ENCODE measurements around the gene ANGPTL2.

ANGPTL2 gene

DNA sequence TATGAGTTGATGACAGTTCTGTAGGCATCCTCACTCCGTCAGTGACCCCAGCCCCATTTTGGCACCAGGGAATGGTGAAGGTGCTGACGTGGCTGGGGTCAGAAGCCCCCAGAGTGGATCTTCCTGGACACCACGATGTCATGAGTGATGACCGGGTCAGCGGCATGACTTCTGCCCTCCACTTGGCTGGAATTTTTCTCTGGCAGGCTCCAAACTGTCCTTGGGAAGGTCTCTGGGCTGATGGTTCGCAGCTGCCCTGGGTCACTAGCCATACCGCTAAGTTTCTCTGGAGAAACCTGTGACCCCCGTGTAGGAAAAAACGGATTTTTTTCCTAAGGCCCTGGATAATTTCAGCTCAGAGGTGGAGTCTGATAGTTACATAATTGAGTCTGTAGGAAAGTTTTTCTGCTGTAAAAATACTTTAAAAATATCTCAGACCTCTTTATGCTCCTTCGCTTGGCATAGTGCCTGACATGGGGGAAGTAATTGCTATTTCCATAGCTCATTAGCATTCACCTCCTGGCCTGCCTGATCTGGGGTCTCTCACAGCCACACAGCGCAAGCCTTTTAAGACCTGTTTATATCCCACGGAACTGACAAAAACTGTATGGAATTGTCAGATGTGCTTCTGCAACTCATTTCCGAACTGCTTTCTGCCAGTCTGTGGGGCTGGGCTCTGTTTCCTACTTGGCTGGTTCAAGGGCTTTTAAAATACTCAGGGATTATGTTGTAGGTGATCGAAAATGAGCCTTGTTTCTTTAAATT lies 69.2 kb downstream of the ANGPTL2 start:
- no peak overlapping the region for H2AFZ ChIP-seq (ENCODE audit: low read length)
- H3K9ac ChIP-seq (ENCODE audit: low read length) = no peak overlapping the region
- no peaks in the 10 kb centered on the region for H3K4me1 ChIP-seq (ENCODE audit: insufficient read depth, low read length, severe bottlenecking)
- no peak for TF ChIP-seq EZH2 (IDR thresholded peaks at IDR 0.05; ENCODE audit: borderline replicate concordance, low read length)
- TF ChIP-seq, protein P1, sequence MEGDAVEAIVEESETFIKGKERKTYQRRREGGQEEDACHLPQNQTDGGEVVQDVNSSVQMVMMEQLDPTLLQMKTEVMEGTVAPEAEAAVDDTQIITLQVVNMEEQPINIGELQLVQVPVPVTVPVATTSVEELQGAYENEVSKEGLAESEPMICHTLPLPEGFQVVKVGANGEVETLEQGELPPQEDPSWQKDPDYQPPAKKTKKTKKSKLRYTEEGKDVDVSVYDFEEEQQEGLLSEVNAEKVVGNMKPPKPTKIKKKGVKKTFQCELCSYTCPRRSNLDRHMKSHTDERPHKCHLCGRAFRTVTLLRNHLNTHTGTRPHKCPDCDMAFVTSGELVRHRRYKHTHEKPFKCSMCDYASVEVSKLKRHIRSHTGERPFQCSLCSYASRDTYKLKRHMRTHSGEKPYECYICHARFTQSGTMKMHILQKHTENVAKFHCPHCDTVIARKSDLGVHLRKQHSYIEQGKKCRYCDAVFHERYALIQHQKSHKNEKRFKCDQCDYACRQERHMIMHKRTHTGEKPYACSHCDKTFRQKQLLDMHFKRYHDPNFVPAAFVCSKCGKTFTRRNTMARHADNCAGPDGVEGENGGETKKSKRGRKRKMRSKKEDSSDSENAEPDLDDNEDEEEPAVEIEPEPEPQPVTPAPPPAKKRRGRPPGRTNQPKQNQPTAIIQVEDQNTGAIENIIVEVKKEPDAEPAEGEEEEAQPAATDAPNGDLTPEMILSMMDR (IDR thresholded peaks at IDR 0.05; ENCODE audit: low read length) = no peak
- H3K9me2 ChIP-seq (ENCODE audit: low read depth, low read length) = no peaks in the 10 kb centered on the region
- no peaks in the 10 kb centered on the region for H4K20me1 ChIP-seq (ENCODE audit: insufficient read depth, low read length)
- H3K27me3 ChIP-seq (ENCODE audit: insufficient read depth, low read length) = no peaks in the 10 kb centered on the region
- H3F3A ChIP-seq (ENCODE audit: insufficient read depth, low read length) = no peaks in the 10 kb centered on the region
- no peaks in the 10 kb centered on the region for H3K9me3 ChIP-seq (ENCODE audit: low read length)
- no peak overlapping the region for H3K4me3 ChIP-seq (ENCODE audit: low read depth, low read length, poor library complexity, severe bottlenecking)
- no peak overlapping the region for H3K4me2 ChIP-seq (ENCODE audit: low read length)
- H3K27ac ChIP-seq (ENCODE audit: low read depth, low read length, poor library complexity, severe bottlenecking) = no peak overlapping the region
- no peaks in the 10 kb centered on the region for H3K36me3 ChIP-seq (ENCODE audit: insufficient read depth, low read length)
- no peaks in the 10 kb centered on the region for H3K79me2 ChIP-seq (ENCODE audit: insufficient read depth, low read length)

DNA sequence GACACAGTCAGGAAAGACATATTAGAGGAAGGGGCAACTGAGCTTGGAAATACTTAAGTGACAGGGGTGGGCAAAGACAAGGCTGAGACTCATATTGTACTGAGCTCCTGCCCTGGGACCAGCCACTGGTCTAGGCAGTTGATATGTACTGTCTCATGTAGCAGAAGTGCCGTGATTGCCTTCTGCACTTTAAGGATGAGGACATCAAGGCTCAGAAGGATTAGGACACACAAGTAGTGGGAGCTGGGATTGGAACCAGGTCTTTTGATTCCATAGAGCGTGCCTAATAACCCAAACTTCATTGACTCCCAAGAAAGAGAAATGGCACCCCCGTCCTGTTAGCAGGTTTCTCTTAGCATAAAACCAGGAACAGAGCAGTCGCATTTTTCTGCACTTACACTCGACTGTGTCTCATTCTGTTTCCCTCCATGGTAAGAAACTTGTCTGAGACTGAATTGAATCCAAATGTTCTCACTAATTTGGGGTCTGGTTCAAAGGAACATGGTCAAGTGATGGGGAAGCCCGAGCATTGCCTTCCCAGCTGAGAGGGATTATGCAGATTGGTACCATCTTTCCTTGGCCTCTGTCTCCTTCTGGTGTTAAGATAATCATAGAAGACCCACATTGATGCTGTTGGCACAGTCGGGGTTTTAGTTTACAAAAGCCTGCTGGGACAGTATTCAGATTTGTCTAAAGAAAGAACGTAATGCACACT lies 70.4 kb downstream of the ANGPTL2 start:
- no peak overlapping the region for H2AFZ ChIP-seq (ENCODE audit: low read length)
- H3K27me3 ChIP-seq (ENCODE audit: insufficient read depth, low read length) = no peaks in the 10 kb centered on the region
- H3K9me3 ChIP-seq (ENCODE audit: low read length) = no peaks in the 10 kb centered on the region
- no peaks in the 10 kb centered on the region for H3K36me3 ChIP-seq (ENCODE audit: insufficient read depth, low read length)
- no peaks in the 10 kb centered on the region for H3K4me1 ChIP-seq (ENCODE audit: insufficient read depth, low read length, severe bottlenecking)
- H3K27ac ChIP-seq (ENCODE audit: low read depth, low read length, poor library complexity, severe bottlenecking) = no peak overlapping the region
- H3F3A ChIP-seq (ENCODE audit: insufficient read depth, low read length) = no peaks in the 10 kb centered on the region
- H3K79me2 ChIP-seq (ENCODE audit: insufficient read depth, low read length) = no peaks in the 10 kb centered on the region
- no peak overlapping the region for H3K4me3 ChIP-seq (ENCODE audit: low read depth, low read length, poor library complexity, severe bottlenecking)
- TF ChIP-seq, protein P1 (IDR thresholded peaks at IDR 0.05; ENCODE audit: low read length) = no peak
- no peak for TF ChIP-seq EZH2 (IDR thresholded peaks at IDR 0.05; ENCODE audit: borderline replicate concordance, low read length)
- H3K9me2 ChIP-seq (ENCODE audit: low read depth, low read length) = no peaks in the 10 kb centered on the region
- no peak overlapping the region for H3K4me2 ChIP-seq (ENCODE audit: low read length)
- H4K20me1 ChIP-seq (ENCODE audit: insufficient read depth, low read length) = no peaks in the 10 kb centered on the region
- no peak overlapping the region for H3K9ac ChIP-seq (ENCODE audit: low read length)

DNA sequence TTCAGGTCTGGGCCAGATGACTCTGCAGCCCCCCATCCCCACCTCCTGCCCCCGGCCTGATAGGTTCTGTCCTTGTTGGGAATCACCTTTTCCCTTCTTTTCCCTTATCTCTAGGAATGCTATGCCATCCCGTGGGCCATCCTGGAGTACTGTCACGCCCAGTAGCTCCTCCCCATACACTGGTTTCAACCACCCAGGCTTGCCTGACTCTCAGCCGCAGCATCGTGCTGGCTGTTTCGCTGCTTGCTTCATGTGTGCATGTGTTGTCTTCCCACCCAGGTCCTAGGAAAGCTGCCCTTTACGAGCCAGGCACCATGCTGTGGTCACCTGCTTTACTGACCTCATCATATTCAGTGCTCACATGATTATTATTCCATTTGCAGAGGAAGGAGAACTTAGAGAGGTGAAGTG lies 71.8 kb downstream of the ANGPTL2 start:
- no peaks in the 10 kb centered on the region for H3F3A ChIP-seq (ENCODE audit: insufficient read depth, low read length)
- H3K4me2 ChIP-seq (ENCODE audit: low read length) = no peak overlapping the region
- no peak overlapping the region for H2AFZ ChIP-seq (ENCODE audit: low read length)
- no peaks in the 10 kb centered on the region for H3K36me3 ChIP-seq (ENCODE audit: insufficient read depth, low read length)
- H3K79me2 ChIP-seq (ENCODE audit: insufficient read depth, low read length) = no peaks in the 10 kb centered on the region
- H3K9me2 ChIP-seq (ENCODE audit: low read depth, low read length) = no peaks in the 10 kb centered on the region
- TF ChIP-seq, protein P1 (IDR thresholded peaks at IDR 0.05; ENCODE audit: low read length) = no peak
- TF ChIP-seq EZH2 (IDR thresholded peaks at IDR 0.05; ENCODE audit: borderline replicate concordance, low read length) = no peak
- no peak overlapping the region for H3K4me3 ChIP-seq (ENCODE audit: low read depth, low read length, poor library complexity, severe bottlenecking)
- H3K9me3 ChIP-seq (ENCODE audit: low read length) = no peaks in the 10 kb centered on the region
- H3K27ac ChIP-seq (ENCODE audit: low read depth, low read length, poor library complexity, severe bottlenecking) = no peak overlapping the region
- no peak overlapping the region for H3K9ac ChIP-seq (ENCODE audit: low read length)
- no peaks in the 10 kb centered on the region for H3K4me1 ChIP-seq (ENCODE audit: insufficient read depth, low read length, severe bottlenecking)
- no peaks in the 10 kb centered on the region for H4K20me1 ChIP-seq (ENCODE audit: insufficient read depth, low read length)
- no peaks in the 10 kb centered on the region for H3K27me3 ChIP-seq (ENCODE audit: insufficient read depth, low read length)
